GM19240 (cell line): ENCODE data around the gene SSPN.

Experiments
- DNase-seq: peaks from one replicate; pipeline ENCODE4 v3.0.0; 2011; ENCODE audit warnings: low spot score; ENCODE audit not compliant: insufficient read length

SSPN gene

DNA sequence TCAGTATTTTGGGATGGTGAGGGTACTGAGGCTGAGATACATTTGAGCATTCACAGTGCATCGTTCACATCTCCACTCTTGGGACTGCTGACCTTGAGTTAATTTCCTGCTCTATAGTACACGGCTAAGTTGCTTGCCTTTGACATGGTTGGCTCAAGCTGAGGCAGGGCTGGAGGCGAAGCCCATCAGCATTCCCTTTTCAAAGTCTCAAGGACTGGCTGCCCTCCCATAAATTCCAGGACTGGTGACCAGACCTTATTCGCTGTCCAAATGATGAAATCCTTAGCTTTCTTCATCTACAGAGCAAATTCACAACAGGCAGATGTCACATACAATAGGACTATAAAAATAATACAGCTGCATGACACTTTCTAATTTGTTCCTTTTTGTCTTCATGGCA lies 85.9 kb downstream of the SSPN start:
- no peak for DNase-seq

DNA sequence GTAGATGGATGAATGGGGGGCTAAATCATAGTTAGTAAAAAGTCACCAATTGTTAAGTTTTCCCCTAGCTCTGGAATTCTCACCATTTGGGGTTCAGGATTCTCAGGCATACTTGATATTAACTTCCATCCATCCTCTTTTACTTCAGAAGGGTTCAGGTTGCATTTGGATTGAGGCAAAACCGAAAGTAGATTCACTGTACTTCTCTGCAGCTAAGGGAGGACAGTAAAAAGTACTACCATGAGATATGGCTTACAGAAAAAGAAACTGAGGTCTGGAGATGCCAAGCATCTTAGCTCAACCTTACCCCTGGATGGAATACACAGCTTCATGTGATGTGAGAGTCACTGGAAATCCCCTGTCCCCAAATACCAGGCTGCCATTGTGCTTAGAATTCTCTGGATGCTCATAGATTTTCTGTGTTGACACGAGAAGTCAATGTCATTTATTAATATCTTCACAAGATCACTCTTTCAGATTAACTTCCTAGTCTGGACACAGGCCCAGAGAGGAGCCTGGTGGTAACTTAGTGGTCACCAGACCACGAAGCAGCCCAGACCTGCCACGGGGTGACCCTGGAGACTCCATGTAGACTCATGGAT lies 87.1 kb downstream of the SSPN start:
- no peak for DNase-seq

DNA sequence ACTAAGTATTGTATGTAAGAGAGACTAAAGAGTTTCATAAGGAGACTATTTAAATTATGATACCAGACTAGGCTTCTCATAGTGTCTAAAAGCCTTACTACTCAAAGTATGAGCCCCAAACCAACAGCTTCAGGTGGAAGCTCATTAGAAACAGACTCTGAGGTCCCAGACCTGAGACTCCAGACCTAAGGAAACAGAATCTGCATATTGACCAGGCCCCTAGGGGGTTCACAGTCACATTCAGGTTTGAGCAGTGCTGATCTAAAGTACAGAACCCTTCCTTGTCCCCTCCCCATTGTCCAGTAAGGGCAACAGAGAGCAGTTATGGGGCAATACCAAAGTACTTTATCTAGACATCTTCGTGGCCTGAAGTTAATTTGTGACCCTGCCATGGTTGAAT lies 87.7 kb downstream of the SSPN start:
- DNase-seq, result no peak

DNA sequence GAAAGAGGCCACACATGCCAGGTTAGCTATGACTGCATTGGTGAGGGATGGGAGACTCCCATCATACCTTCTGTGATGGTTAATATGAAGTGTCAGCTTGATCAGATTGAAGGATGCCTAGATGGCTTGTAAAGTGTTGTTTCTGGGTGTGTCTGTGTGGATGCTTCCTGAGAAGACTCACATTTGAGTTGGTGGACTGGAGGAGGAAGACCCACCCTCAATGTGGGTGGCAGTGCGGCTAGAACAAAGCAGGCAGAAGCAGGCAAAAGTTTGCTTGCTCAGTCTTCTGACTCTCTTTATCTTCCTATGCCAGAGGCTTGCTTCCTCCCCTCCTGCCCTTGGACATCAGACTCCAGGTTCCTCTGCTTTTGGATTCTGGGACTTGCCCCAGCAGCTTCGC lies 88.2 kb downstream of the SSPN start:
- DNase-seq, result no peak

DNA sequence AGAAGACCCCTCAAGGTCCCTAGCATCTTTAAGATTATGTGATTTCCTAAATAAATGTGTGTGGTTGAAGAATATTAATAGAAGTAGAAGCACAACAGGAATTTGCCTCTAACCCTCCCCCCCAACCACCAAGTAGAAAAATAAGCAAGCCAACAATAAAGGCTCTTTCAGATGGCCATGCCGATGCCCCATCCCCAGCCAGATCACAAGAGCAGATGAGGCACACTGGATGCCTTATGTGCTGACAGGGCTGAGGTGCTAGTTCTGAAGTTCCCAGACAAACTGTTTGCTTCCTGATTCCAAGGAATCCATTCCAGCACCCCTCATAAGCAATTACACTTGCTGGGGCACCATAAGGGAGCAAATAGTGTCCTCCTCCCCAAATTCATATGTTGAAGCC lies 90.0 kb downstream of the SSPN start:
- no peak for DNase-seq

DNA sequence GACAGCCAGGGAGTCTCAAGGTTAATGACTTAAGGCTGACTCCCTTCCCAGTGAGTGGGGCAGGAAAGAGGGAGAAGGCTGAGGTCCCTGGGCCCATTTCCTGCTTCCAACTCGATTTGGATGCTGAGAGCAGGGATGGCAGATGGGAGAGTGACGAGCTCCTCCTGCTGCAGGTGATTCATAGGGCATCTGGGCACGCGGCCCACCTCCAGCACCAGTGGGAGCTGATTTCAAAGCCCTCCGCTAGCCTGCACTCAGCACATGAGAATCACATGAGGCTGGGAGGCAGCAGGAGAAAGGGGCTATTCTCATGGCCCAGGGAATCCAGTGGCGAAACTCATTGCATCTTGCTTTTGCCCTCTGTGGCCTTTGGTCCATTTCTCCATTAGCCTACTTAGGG lies 90.8 kb downstream of the SSPN start:
- DNase-seq, result no peak

DNA sequence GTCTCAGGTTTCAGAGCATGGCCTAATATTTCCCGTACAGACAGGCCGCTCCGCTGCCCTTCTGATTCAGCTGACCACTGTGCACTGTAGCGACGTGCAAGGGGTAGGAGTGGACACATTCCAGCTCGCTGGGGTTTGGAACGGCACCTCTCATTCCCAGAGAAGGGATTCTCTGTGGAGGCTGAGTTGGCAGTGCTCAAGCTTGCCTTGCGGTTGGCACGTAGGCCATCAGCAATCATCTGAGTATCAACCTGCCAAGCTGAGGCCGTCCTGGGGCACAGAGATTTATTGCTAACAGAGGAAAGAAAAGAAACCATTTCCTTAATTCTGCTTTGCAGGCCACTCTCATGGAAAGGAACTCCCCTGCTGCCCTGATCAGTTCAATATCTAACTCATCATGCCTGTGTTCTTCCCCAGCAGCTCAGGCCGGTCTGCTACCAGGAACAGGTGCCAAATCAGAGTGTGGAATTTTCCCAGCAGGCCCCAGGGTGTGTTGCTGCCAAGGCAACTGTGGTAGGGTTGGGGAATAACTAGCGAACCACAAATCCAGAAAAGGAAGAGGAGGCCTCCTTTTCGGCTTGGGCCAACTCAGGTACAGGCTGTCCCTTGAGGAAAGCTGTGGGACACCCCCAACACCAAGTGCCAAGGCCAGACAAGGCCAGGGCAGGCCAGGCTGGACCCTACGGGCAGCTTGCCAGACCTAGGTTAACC lies 92.5 kb downstream of the SSPN start:
- DNase-seq, result no peak

DNA sequence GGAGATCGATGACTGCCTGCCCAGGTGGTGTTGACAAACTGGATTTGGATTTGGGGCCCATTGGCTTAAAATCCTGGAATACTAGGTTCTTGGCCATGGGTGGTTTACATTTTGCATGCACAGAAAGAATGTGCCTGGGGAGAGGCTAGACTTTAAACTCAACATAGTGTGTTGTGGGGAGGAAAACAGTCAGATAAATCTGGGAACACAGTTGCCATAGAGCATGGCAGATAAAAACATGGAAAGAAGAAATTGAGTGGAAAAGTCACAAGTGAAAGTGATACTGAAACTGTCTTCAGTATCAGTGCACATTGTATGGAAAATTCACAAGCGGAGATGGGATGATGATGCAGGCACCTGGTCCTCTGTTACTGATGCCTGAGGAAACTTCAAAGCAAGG lies 95.2 kb downstream of the SSPN start:
- no peak for DNase-seq

DNA sequence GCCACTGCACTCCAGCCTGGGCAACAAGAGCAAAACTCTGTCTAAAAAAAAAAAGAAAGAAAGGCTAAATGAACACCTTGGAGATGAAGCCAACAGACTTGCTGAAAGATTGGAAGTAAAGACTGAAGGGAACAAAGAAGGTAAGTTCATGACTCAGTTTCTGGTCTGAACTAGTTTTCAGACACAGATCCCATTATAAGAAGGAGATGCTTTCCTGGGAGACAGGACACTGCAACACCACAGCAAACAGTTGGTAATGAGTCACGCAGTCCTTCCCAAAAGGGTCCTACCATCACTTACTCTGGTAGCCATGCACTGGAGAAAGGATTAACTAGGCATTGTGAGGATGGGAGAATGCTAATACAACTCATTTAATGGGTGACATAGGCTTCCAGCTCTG lies 97.2 kb downstream of the SSPN start:
- DNase-seq, result no peak

DNA sequence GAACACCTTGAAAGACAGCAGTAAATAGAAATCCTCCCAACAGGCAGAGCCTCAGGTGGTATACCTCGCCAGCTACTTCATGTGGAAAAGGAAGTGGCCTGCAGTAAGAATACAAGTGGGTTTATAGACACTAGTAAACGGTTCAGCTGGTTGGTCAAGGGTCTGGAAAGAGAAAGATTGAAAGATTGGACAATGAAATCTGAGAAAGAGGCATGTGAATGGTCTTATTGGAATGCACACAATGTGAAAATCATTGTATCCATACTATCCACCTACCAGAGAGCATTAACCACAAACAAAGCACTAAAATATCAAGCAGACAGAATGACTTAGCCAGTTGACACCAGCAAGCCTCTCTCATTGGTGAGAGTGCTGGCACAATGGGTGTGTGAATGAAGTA lies 98.2 kb downstream of the SSPN start:
- DNase-seq, result no peak

DNA sequence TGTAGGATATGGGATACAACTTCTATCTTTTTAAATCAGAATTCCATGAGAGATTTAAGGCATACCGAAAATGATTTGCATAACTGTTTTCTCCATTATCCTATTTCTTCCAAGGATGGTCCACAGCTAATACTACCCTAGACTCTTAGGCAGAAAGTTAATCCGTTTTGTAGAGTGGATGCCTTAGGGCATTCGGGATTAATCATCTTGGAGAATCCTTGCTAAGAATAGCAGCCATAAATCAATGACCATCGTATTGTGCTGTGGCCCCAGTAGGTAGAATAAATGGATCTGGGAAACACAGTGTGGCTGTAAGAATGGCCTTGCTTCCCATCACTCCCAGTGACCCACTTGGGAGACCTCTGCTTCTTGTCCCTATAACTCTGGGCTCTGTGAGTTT lies 99.6 kb downstream of the SSPN start:
- DNase-seq, result no peak

DNA sequence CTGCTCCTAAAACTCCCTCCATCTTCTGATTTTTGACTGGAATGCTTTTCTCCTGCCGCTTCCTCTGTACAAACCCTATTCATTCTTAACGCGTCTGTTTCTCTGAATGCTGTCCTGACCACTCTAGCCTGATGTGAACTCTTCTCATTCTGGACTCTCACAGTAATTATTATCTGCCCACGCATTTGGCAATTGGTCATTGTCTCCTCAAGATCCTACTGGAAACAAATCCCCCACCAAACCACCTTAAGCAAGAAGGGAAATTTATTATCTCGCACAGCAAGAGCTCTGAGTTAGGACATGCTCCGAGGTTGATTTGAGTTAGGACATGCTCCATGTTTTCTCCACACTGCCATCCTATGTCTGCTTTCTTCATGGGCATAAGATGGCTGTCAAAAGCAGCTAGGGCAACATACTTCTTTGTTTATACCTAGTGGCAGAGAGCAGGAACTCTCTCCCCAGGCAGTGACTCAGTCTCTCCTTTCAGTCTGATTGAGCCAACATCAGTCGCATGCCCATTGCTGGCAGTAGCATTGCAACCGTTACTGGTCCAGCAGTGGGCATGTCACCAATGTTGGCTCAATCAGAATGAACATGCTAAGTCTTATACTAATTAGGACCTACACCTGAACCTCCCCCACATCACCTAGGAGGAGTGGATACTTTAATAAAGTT lies 102.2 kb downstream of the SSPN start:
- DNase-seq, result no peak

DNA sequence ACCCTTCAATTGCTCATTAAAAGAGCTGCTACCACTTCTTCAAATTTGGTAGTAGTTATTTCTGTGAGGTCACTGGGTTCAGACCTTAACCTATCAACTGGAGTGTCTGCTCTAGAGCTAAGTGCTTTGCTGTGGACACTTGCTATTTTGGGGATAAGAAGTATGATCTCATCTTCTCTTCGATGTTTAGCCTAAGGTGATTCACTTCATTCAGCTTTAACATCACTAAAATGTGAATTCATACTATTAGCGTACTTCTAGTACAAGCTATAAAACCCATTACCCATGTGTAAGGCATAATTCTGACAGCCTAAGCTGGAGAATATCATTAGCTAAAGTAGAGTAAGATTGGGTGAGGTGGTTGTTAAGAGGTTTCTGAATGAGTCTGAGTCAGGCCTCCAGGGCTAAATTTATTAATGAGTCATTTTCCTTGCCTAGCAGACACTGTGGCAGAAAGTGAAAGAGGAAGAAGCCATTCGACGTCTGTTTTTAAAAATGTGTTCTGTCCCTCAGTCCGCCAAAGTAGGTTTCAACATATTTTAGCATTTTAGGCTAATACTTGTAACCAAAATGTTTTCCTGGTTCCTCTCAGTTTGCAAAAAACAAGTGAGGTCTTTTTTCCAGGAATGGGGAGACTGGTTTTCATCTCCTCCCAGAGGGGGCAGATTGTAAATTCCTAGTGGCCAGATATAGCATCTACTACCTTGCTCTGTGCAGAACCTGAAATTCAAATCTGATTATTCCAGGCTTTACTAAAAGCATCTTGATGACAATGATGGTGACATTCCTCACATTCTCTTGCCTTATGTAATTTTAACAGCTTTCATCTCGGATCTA lies 103.6 kb downstream of the SSPN start:
- DNase-seq, result peak; percentile 72

DNA sequence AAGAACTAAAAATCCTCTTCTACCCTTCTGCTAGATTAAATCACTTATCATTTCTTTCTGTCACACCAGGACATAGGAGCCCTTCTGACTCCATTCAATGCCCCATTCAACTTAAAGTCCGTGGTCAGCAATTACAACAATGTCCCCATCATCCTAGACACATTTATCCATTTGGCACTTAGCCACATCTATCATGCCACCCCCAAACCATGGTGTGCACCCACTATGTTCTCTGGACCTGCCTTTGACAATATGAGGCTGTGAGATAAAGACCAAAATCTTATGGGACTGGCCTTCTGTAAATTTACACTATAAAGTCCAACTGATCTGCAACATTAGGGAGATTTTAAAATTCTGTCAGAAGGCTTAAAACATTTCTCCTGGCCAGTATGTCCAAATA lies 104.4 kb downstream of the SSPN start:
- DNase-seq, result no peak
